Parathyroid adenoma (tissue), 2 donors: ENCODE results near the gene ANK3.
A peak's percentile ranks its signal among the peaks of the same experiment; 100 is the strongest.

Source experiments
- H2AFZ ChIP-seq: fragments of 300-600 bp; sonication (generic); one replicate; pipeline ENCODE4 v1.7.0; 2017; ENCODE audit warnings: antibody characterized with exemption, mild to moderate bottlenecking
- H3K27ac ChIP-seq: fragments of 300-600 bp; sonication (generic); one replicate; pipeline ENCODE4 v1.7.0; 2017
- H3K27me3 ChIP-seq: fragments of 300-600 bp; sonication (generic); one replicate; pipeline ENCODE4 v1.7.0; 2017; ENCODE audit warnings: low read length; ENCODE audit not compliant: control insufficient read depth, insufficient read depth
- H3K36me3 ChIP-seq: fragments of 300-600 bp; sonication (generic); one replicate; pipeline ENCODE4 v1.7.0; 2017; ENCODE audit warnings: low read length; ENCODE audit not compliant: control insufficient read depth, insufficient read depth
- H3K4me1 ChIP-seq: fragments of 300-600 bp; sonication (generic); one replicate; pipeline ENCODE4 v1.7.0; 2017; ENCODE audit warnings: control low read depth
- H3K4me2 ChIP-seq: fragments of 300-600 bp; sonication (generic); one replicate; pipeline ENCODE4 v1.7.0; 2017; ENCODE audit warnings: low read length
- H3K4me3 ChIP-seq: fragments of 300-600 bp; sonication (generic); one replicate; pipeline ENCODE4 v1.7.0; 2017; ENCODE audit warnings: low read depth, low read length
- H3K79me2 ChIP-seq: fragments of 300-600 bp; sonication (generic); one replicate; pipeline ENCODE4 v1.7.0; 2017; ENCODE audit warnings: control low read depth
- H3K9ac ChIP-seq: fragments of 300-600 bp; sonication (generic); one replicate; pipeline ENCODE4 v1.7.0; 2017; ENCODE audit warnings: mild to moderate bottlenecking
- H3K9me3 ChIP-seq: fragments of 300-600 bp; sonication (generic); one replicate; pipeline ENCODE4 v1.7.0; 2017; ENCODE audit warnings: low read length; ENCODE audit not compliant: control insufficient read depth
- TF ChIP-seq, protein P1 (sequence below): fragments of 300-600 bp; sonication (generic); IDR thresholded peaks from one replicate; pipeline ENCODE4 v1.7.0; 2017; ENCODE audit warnings: antibody characterized with exemption, mild to moderate bottlenecking
- donor health status: primary hyperparathyroidism.

Gene ANK3

DNA sequence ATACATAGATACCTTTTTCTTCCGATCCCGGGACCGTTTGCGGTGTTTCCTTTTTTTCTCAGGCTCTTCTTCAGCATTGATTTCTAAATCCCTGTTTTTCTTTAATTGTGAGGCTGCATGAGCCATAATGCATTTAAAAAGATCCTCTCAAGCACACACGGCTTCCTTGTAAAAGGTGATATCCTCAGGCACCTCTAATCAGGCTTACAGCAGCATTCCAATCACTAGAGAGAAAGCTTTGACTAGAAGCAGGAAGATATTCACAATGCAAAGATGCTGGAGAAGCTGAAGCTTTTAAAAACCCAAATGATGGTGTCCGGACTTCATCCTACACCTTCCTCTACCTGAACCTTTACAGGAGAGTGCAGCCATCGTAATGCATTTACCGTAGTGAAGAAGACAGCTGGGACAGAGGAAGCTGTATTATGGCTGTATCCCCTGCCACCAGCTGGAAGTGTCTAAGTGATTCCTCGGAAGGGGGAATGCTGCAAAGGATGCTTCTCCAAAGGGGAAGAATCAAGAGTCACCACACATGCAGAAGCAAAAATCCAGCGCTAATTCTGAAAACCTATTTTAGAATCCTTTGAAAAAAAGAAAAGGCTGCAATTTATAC, at the start of gene ANK3:
Gene ANK3, minus strand, starts transcription at position 463 of the 613 bp plus-strand sequence. Its CDS starts 337 bp downstream, at position 126.
- Histone ChIP-seq H3K36me3 (no peaks in the 10 kb centered on the region), H3K9ac (no peak within 1 kb of the TSS), H3K4me1 (peaks cover under 1% of the 10 kb centered on the region), H3K27ac (no peak within 1 kb of the TSS), H3K4me3 (no peak within 1 kb of the TSS), H3K4me2 (no peak within 1 kb of the TSS), H3K79me2 (no peaks in the 10 kb centered on the region), H3K9me3 (no peaks in the 10 kb centered on the region), H2AFZ (no peak within 1 kb of the TSS), H3K27me3 (no peaks in the 10 kb centered on the region)
- TF ChIP-seq, protein P1, sequence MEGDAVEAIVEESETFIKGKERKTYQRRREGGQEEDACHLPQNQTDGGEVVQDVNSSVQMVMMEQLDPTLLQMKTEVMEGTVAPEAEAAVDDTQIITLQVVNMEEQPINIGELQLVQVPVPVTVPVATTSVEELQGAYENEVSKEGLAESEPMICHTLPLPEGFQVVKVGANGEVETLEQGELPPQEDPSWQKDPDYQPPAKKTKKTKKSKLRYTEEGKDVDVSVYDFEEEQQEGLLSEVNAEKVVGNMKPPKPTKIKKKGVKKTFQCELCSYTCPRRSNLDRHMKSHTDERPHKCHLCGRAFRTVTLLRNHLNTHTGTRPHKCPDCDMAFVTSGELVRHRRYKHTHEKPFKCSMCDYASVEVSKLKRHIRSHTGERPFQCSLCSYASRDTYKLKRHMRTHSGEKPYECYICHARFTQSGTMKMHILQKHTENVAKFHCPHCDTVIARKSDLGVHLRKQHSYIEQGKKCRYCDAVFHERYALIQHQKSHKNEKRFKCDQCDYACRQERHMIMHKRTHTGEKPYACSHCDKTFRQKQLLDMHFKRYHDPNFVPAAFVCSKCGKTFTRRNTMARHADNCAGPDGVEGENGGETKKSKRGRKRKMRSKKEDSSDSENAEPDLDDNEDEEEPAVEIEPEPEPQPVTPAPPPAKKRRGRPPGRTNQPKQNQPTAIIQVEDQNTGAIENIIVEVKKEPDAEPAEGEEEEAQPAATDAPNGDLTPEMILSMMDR: no peak

DNA sequence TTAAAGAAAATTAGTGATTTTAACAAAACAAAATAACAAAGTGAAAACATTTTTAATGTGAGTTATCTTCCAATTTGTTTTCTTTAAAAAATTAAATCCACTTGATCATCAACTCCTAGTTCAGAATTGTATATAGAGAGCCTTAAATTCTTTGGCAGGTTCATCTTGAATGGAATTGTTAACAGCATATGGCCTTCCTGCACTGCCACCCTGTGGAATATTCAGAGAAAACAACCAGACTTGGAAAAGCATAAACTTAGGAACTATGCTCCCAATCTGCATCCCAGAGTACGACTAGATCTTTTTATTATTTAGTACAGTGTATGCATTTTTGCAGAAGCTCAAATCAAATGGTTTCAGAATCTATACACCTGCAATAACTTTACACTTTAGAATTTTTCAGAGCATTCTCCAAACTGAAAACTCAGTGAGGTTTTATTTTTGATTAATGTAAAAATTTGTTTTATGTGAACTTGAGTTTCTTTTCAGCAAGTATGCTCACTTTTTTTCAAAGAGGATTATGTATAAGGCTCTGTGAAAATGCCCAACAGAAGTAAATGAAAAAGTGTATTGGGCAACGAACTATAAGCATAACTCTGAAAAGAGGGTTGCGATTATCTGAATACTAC, 44.9 kb upstream of the ANK3 start:
- H3K79me2 ChIP-seq: no peaks in the 10 kb centered on the region
- no peak overlapping the region for H3K9ac ChIP-seq
- H2AFZ ChIP-seq: no peak overlapping the region
- TF ChIP-seq, protein P1: peak; percentile 75
- no peaks in the 10 kb centered on the region for H3K4me1 ChIP-seq
- H3K4me2 ChIP-seq: no peak overlapping the region
- H3K4me3 ChIP-seq: no peak overlapping the region
- no peaks in the 10 kb centered on the region for H3K27me3 ChIP-seq
- no peak overlapping the region for H3K27ac ChIP-seq
- no peaks in the 10 kb centered on the region for H3K36me3 ChIP-seq
- no peaks in the 10 kb centered on the region for H3K9me3 ChIP-seq

DNA sequence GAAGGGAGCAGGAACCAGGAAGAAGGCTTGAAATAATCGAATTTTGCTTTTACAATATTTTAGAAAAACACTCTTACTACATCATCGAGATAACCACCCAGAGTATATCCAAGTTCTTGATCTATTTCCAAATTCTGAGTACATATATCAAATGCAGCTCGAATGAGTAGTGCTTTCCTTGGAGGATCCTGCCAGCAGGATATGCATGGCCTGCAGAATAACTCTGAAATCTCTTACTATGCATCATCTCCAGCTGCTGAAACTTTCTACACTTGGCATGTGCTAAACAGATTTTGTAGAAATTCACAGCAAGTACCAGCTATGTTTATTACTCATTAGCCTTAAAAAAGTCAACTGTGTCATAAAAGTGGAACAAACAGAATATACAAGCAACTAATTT, 44.0 kb upstream of the ANK3 start:
- no peaks in the 10 kb centered on the region for H3K36me3 ChIP-seq
- H2AFZ ChIP-seq: no peak overlapping the region
- no peaks in the 10 kb centered on the region for H3K4me1 ChIP-seq
- TF ChIP-seq, protein P1: no peak
- H3K27ac ChIP-seq: no peak overlapping the region
- H3K9ac ChIP-seq: no peak overlapping the region
- H3K27me3 ChIP-seq: no peaks in the 10 kb centered on the region
- H3K4me3 ChIP-seq: no peak overlapping the region
- no peaks in the 10 kb centered on the region for H3K79me2 ChIP-seq
- no peak overlapping the region for H3K4me2 ChIP-seq
- H3K9me3 ChIP-seq: no peaks in the 10 kb centered on the region

DNA sequence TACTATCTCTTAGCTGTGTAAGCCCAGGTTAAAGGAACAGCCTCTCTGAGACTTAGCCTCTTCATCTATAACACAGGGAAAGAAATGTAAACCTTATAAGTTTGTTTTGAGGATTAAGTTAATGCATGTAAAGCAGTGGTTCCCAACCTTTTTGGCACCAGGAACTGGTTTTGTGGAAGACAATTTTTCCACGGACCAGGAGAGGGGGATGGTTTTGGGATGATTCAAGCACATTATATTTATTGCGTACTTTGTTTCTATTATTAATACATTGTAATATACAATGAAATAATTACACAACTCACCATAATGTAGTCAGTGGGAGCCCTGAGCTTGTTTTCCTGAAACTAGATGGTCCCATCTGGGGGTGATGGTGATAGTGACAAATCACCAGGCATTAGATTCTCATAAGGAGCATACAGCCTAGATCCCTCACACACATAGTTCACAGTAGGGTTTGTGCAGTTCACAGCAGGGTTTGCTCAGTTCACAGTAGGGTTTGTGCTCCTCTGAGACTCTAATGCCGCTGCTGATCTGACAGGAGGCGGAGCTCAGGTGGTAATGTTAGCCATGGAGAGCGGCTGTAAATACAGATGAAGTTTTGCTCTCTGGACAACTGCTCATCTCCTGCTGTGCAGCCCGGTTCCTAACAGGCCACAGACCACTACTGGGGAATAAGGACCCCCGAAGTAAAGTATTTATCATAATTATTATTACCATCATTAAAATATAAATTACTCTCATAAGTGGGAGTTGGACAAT, 41.3 kb upstream of the ANK3 start:
- TF ChIP-seq, protein P1: no peak

More for the DNA sequence above, 41.3 kb upstream of the ANK3 start:
- Histone ChIP-seq H2AFZ (no peak overlapping the region), H3K27me3 (no peaks in the 10 kb centered on the region), H3K4me1 (peaks cover 5% of the 10 kb centered on the region), H3K4me2 (no peak overlapping the region), H3K9ac (no peak overlapping the region), H3K79me2 (no peaks in the 10 kb centered on the region), H3K9me3 (no peaks in the 10 kb centered on the region), H3K27ac (no peak overlapping the region), H3K4me3 (no peak overlapping the region), H3K36me3 (no peaks in the 10 kb centered on the region)
